Measurements from ENCODE around the gene DOCK1.

DOCK1 gene

GRCh38 chr10:127176649-127177048 is 271.4 kb downstream of the DOCK1 start:
- DNase-seq (ENCODE audit: low read depth, low spot score) = no peak

GRCh38 chr10:127179612-127180250 is 274.5 kb downstream of the DOCK1 start:
- DNase-seq (ENCODE audit: low read depth, low spot score) = no peak

GRCh38 chr10:127182161-127182560 is 276.9 kb downstream of the DOCK1 start:
- no peak for DNase-seq (ENCODE audit: low read depth, low spot score)

DNA sequence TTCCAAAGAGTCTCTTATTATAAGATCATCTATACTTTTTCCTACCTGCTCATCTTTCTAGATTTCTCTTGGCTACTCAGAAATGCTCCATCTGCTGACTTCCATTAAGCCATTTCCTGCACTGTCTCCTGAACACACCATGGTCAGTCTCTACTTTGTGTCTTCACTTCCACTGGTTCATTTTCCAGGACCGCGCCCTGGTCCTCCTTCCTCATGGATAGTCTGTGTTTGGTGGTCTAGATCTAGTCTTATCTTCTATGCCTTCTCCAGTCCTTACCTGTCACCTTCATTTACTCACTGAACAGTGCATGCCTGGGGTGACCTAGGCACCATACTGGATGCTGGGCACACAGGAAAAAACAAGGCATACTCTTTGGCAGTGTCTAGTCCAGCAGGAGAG is 279.4 kb downstream of the DOCK1 start:
- DNase-seq (ENCODE audit: low read depth, low spot score) = no peak

DNA sequence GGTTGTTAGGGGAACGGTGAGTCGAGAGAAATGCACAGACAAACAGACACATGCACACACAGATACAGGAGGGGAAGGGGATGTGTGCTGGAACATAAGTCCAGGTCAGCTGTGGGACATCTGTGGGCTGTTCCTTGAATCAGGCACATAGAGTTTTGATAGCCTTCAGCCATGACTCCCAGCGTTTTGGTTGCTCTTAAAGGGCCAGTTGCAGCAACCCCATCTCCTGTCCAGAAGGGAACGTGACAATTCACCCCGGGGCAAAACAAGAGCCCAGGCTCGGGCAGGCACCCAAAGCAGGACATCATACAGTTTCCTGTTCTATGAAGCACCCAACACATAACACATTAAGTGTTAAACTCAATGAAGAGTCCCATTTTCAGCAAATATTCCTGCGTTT is 281.6 kb downstream of the DOCK1 start:
- DNase-seq (ENCODE audit: low read depth, low spot score) = no peak

- DNase-seq (ENCODE audit: low read depth, low spot score) = no peak
Measured at GRCh38 chr10:127189226-127189625, 284.0 kb downstream of the DOCK1 start.

DNA sequence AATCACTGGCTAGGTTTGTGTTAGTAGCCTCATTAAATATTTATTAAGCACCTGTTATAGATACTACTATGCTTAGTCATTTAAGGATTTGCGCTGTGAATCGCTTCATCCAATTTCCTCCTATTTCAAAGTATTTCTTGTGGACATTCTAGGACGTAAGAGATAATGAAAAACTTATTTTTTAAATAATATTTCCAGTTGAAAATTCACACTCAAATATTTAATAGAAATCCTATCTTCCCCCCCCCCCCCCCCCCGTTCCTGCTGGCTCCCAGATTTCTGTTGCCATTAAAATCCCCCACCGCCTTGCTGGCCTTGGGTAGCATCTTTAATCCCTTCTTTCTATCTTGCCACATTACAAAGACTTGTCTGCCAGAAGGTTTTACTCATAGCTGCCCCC is 285.2 kb downstream of the DOCK1 start:
- no peak for DNase-seq (ENCODE audit: low read depth, low spot score)

DNA sequence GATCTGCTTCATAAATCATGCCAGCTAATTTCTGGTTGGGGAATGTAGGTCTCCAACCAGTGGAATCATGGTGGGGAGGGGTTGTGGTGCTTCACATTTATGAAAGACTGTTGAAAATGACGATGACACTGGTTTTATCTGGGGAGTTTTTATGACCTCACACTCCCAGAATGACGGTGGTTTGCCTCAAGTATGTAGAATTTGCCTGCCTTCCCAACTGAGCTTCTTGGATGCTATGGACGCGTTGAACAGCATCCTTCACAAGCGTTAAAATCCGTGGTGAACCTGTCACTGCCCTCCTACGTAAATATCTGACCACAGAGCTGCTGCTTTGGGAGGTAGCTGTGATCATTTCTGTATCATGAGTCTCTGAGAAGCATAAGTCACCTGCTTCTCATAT is 287.9 kb downstream of the DOCK1 start:
- DNase-seq (ENCODE audit: low read depth, low spot score) = no peak

DNA sequence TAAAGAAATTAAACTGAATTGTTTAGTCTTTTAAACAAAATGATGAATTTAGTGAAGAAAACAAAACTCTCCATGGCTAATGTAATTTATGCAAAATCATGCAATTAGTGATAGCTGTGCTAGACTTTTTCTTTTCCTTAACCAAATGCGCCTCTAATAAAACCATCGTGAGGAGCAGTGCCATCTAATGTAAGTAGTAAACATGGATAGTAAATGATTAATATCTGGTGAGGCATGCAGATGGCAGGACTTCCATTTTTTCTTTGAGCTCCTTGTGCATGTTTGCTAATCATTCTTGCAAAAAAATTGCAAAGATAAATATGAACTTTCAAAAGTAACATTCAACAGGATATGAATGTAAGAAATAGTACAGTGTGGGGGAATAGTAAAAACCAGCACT is 288.9 kb downstream of the DOCK1 start:
- DNase-seq (ENCODE audit: low read depth, low spot score) = no peak

DNA sequence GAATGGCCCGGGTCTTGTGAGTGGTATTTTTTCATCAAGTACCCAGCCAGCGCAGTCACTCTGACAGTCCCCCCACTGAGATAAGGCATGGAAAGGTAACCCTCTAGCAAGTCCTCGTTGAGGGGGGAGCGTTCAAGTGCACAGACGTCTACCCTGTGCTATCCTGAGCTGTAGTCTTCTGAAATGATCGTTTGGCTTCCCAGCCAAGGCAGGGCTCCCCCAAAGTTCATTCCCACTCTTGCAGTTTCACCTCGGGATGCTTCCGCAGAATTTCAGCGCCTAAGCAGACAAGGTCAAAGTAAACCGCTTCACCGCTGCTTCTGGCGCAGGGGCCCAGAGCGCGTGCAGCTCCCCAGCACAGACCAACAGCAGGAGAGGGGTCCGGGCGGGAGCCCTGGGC is 289.4 kb downstream of the DOCK1 start:
- no peak for DNase-seq (ENCODE audit: low read depth, low spot score)

GRCh38 chr10:127195041-127195506 is 289.8 kb downstream of the DOCK1 start:
- DNase-seq (ENCODE audit: low read depth, low spot score) = no peak

DNA sequence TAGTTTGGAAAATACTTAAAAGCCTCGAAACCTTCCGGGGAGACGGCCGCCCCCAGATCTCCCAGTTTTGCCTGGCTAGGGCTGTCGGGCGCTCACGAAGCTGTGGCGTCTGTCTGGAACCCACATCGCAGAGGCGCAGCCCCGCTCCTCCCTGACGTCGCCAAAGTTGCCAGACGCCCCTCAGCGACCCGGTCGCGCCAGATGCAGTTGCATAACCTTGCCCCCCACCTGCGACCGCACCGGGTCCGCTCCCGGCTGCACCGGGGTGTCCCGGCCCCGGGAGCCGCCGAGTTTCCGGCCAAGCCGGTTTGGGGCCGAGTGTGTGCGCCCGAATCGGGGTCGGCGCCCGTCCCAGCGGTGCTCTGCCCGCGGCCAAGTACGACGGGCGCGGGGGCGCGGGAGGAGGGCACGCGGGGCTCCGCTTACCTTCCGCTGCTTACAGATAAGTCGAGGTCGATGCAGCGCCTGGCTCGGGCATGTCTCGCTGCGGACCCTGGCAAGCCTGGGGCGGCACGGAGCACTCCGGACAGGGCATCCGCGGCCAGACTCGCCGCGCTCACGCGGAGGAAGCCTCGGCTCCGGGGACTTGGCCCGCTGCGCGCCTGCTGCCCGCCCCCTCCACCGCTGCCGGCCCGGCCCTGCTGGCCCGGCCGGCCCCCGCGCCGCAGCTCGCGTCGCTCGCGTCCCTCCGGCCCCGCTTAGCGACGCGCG is 290.5 kb downstream of the DOCK1 start:
- DNase-seq (ENCODE audit: low read depth, low spot score) = no peak

DNA sequence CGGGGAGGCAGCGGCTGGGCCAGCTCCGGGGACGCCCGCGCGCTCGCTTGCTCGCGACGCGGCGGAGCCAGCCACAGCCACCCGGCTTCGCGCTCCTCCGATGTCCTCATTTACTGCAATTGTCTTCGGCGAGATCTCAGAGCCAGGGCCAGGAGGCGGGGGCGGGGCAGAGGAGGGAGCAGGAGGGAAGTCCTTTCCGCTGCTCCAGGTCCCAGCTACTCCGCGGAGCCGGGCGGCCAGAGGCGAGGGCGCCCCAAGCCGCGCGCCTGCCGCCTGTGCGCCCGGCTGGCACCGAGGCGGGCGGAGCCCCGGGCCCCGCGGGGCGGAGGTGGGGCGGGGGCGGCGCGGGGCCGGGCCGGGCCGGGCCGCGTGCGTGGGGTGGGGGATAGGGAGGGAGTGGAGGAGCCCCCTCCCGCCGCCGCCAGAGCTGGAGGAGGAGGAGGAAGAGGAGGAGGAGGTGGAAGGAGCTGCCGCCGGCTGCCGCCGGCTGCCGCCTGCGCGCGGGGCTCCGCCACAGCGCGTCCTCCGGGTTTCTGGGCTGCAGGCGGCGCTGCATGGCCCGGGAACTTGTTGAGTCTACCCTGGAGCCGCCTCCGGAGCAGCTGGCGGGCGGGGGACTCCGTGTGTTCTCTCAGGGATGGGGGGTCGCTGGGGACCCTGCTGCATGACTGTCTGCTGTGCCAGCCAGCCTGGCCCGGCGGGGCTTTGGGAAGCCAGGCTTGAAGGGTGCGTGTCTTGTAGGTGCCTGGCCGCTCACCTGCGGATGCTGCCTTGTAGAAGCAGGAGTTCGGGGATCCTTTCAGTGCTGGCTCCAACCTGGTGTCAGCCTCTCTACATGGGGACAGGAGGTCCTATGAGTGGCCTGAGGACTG is 291.3 kb downstream of the DOCK1 start, which contains the start of gene INSYN2A:
TSS of gene INSYN2A (minus strand) at position 310 of the 872 bp plus-strand sequence. CDS start 20,196 bp downstream, outside the sequence.
- DNase-seq (ENCODE audit: low read depth, low spot score) = no peak

DNA sequence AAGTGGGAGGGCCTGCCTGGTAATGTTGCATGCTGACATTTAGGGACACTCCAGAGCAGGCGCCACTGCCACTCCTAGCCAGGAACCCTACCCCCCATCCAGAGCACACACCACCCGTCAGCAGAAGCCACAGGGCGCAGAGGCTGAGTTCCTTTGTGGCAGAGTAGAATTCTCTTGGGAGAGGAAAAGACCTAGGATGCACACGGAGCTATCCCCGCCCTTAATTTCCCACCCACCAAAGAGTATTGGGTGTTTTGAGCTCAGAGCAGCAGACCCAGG is 291.9 kb downstream of the DOCK1 start:
- DNase-seq (ENCODE audit: low read depth, low spot score) = no peak

GRCh38 chr10:127198307-127198706 is 293.1 kb downstream of the DOCK1 start:
- DNase-seq (ENCODE audit: low read depth, low spot score) = no peak

DNA sequence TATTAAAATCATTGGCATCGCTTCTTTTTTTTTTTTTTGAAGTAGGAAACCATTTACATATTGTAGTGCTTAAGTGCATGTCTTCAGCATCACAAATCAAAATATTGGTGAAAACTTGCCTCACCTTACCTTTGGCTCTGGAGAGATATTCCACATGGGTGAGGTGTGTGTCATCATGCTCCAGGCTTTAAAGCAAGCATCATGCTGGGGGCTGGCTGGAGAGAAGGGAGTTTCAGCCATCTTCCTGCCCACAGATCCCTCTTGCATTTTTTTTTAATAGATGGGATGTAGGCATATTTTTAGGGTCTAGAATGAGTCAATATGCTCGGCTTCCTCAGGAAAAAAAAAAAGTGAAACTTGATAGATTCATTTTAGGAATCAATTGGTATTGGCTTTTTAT is 293.5 kb downstream of the DOCK1 start:
- no peak for DNase-seq (ENCODE audit: low read depth, low spot score)

DNA sequence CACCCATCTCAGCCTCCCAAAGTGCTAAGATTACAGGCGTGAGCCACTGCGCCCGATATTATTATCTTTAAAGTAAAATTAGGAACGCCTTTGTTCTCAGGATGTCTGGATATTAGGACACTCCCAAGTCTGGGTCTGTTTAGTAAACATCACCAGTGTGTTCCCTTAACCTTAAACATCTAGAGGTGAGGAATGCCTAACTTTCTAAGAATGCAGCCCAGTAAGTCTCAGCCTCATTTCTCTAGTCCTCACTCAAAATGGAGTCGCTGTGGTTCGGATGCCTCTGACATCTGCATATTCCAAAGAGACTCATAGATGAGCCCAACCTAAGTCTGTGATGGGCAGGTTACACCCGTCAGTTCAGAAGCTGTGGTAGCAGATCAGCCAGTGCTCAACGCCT is 295.4 kb downstream of the DOCK1 start:
- DNase-seq (ENCODE audit: low read depth, low spot score) = no peak

DNA sequence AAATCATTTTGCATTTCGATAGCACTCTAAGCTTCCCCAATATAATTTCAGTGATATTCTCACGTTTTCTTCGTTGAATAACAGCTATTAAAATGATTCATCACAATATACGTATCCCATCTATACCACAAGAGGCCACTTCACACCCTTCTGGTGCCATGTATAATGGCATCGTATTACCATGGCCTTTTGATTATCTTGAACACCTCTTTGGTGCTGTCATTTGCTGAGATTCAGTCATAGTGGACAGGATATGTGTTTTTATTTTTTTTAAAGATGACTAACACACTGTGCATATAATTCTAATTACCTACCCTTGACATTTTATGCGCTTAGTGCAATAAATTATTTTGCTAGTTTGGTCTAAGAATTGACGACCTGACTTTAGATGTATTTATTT is 297.8 kb downstream of the DOCK1 start:
- no peak for DNase-seq (ENCODE audit: low read depth, low spot score)

GRCh38 chr10:127207081-127207480 is 301.9 kb downstream of the DOCK1 start:
- no peak for DNase-seq (ENCODE audit: low read depth, low spot score)

DNA sequence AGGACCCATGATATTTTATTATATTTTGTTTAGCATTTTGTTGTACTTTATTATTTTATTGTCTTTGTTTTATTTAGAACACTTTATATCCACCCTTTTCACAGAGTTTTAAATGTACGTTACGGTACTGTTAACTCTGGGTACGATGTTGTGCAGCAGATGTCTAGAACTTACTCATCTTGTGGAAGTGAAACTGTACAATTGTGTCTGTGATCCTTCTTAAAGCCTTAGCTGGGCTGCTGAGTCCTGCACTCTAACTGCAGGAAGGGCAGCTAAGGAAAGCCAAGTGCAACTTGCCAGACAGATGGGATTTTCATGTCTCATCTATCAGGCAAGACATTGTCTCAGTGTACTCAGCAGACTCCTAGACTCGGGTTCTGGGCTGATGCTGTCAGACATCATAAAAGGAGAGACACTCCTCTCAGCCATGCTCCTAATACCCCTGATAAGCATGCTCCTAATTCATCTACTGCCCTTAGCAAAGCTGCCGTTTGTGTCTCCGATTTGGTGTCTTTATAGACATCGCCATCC is 305.8 kb downstream of the DOCK1 start:
- no peak for DNase-seq (ENCODE audit: low read depth, low spot score)

DNA sequence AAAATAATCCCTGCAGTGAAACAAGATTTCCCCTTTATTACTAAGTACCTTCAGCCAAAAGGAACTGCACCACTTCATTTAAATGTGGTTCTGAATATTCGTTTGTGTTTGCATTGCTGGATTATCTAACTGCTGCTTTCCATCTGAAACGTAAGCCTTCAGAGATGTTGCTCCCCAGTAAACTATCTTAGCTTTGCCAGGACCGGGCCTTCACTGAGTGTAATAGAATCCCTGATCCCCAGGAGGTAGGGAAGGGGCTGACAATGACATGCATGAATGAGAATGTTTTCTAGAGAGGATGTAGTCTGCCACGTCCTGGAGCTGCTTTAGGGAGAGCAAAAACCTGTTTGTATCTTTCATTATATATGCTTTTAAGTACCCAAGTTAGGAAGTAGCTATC is 310.6 kb downstream of the DOCK1 start:
- DNase-seq (ENCODE audit: low read depth, low spot score) = no peak

- DNase-seq (ENCODE audit: low read depth, low spot score) = no peak
Measured at GRCh38 chr10:127216274-127216673, 311.0 kb downstream of the DOCK1 start.
